Occipital lobe (tissue), 2 donors: ENCODE measurements around the gene NALCN. TPM values are rescaled to one million over a fixed set of nuclear protein-coding genes. Genes with fewer than 3 reads are reported as not detected.

Experiments used
- DNase-seq: peaks from one replicate; lab custom pipeline; 2025; lab: John Stamatoyannopoulos, UW
- total RNA-seq: library from RNA; depleted of rRNA; stranded (reverse); fragments of >200 nt; gene quantifications from one replicate; pipeline ENCODE4 v1.2.3, GENCODE V29; 2014

NALCN gene
- total RNA-seq, 1 donor from 2014 or later, result 28.5 TPM

DNA sequence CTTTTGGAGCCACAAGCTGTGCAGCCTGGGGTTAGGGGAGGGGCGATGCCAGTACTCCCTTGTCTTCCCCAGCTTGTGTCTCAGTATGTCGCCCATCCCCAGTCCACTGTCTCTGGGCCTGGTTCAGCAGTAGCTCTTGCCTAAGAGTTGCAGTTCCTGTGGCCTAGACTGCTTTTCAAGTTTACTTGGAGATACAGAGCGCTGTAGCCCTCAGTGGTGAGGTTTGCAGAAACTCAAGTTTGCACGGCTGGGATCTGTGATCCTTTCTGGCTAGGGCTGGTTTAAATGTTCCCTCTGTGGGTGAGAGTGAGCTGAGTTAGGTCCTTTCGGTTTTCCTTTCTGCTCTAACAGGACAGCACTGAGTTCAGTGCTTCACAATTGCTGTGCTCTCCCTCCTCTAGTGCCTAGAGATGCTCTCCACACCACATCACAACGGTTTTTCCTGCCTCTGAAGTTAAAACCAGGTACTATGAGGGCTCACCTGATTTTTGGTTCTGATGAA lies 381.1 kb downstream of the NALCN start:
- DNase-seq, result no peak

DNA sequence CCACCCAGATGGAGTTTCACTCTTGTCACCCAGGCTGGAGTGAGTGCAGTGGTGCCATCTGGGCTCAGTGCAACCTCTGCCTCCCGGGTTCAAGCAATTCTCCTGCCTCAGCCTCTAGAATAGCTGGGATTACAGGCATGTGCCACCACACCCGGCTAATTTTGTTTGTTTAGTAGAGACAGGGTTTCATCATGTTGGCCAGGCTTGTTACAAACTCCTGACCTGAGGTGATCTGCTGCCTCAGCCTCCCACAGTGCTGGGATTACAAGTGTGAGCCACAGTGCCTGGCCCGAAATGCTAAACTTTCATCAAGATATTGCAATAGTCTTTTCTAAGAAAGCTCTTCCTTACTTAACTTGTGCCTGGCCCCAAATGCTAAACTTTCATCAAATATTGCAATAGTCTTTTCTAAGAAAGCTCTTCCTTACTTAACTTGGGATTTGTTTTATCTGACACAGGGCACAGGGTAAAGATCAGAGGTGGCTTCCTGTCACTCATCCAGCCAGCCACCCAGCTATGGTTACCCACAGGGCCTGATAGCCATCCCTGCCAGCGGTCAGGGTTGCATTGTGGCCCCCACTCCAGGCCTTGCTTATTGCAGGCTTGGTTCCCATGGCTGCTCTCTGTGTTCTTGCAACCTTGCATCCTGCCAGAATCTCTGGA lies 389.4 kb downstream of the NALCN start:
- DNase-seq, result no peak

DNA sequence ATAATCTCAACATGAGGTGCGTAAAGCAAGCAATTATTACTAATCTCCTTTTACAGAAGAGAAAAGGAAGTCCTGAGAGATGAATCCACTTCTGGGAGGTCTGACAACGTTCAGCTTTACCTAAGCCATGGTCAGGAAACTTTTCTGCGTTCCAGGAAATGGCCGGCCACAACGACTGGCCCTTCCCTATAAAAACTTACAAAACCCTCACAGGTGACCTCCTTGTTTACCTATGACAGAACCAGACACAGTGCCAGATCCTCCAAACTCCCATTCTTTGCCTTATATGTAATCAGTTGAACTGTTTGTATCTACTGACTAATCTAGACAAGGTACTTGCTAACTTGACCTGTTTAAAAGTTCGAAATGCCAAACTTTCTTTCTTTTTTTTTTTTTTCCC lies 390.0 kb downstream of the NALCN start:
- DNase-seq, result no peak

- no peak for DNase-seq
Measured at GRCh38 chr13:101025925-101026324, 390.4 kb downstream of the NALCN start.

- DNase-seq, result no peak
Measured at GRCh38 chr13:101025519-101025918, 390.8 kb downstream of the NALCN start.

GRCh38 chr13:101019126-101019525 lies 397.2 kb downstream of the NALCN start:
- DNase-seq, result no peak

DNA sequence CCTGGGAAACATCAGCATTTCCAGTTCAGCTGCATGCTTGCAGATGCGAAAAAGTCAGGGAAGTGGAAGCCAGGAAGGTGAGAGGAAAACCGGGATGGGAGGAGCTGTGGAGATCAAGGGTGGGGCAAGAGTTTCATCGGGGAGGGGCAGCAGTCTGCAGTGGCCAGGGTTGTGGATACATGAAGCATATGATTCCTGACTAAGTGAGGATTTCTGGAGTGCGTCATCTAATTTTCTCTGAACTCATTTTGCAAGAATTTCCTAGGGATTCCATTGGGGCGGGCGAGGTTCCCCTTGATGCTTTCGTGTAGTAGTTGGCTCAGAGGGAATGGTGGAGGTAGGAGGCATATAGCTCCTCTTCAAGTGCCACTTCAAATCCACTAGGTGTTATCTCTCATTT lies 397.6 kb downstream of the NALCN start:
- no peak for DNase-seq

DNA sequence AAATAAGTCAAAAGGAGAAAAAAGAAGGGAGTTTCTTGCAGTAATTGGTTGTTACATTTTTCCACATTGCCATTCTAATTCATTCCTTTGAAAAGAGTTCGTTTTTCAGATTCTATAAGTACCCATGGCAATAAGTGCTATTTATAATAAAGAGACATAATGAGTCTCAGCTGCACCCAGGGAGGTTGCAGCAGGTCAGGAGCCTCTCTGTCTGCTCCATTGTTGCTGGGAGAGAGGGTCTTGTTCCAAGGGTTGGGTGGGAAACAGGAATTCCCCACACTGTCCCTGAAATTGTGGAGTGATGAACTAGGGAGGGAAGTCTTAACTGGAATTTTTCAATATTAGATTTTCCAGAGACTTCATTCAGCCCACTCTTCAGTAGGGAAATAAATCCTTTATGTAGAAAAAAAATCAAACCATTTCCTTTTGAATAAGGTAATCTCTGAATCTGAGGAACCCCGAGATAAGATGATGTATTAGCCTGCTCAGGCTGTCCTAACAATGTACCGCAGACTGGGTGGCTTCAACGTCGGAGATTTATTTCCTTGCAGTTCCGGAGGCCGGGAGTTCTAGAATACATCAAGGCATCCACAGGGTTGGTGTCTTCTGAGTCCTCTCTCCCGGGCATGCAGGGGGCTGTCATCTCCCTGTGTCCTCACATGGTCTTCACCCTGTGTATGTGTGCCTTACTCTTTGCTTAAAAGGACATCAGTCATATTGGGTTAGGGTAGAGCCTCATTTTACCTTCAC lies 399.0 kb downstream of the NALCN start:
- DNase-seq, result no peak

- DNase-seq, result no peak
Measured at GRCh38 chr13:101016475-101016874, 399.8 kb downstream of the NALCN start.

GRCh38 chr13:101013245-101013644 lies 403.1 kb downstream of the NALCN start:
- DNase-seq, result no peak

- DNase-seq, result no peak
Measured at GRCh38 chr13:101010100-101010499, 406.2 kb downstream of the NALCN start.

GRCh38 chr13:101007245-101007644 lies 409.1 kb downstream of the NALCN start:
- no peak for DNase-seq

Other genes with a start within 250 kb of the NALCN start
- gene ITGBL1, start 36.2 kb upstream of the NALCN start, total RNA-seq, result 1.1 TPM